ENCODE measurements around the gene EHBP1L1. TPM values are rescaled to one million over a fixed set of nuclear protein-coding genes. Genes with fewer than 3 reads are reported as not detected.

The EHBP1L1 gene
- total and polyA plus RNA-seq, 2 of the 13 experiments (the other 11 are each of a cell fraction or from before 2014, with no cell fraction given): 8.3 to 10.6 TPM

DNA sequence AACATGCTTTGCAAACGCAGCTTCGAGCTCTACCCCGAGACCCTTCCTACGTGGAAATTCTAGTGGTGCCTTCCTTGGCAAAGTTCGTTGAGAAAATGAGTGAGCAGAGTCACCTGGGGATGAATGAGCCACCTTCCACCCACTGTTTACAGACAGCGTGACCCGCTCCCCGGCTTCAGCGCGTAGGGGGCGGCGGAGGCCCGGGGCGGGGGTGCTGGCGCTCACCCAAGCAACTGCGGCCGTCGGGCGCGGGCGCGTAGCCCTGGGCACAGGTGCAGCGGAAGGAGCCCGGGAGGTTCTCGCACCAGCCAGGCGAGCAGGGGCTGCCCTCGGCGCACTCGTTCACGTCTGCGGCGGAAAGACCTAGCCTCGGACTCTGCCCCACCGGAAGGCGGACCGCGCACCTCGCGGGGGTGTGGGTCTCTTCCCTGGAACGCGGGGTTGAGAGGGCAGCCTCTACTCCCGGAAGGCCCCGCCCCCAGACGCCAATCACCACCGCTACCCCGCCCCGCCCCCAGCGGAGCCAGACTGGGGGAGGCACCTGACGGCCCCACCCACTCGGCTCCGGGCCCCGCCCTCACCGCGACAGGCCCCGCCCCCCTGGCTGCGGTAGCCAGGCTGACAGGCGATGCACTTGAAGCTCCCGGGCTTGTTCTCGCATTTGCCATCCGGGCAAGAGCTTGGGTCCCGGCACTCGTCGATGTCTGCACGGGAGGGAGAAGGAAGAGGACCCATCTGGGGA, 29.5 kb upstream of the EHBP1L1 start (continued):
- TF ChIP-seq, protein P1, sequence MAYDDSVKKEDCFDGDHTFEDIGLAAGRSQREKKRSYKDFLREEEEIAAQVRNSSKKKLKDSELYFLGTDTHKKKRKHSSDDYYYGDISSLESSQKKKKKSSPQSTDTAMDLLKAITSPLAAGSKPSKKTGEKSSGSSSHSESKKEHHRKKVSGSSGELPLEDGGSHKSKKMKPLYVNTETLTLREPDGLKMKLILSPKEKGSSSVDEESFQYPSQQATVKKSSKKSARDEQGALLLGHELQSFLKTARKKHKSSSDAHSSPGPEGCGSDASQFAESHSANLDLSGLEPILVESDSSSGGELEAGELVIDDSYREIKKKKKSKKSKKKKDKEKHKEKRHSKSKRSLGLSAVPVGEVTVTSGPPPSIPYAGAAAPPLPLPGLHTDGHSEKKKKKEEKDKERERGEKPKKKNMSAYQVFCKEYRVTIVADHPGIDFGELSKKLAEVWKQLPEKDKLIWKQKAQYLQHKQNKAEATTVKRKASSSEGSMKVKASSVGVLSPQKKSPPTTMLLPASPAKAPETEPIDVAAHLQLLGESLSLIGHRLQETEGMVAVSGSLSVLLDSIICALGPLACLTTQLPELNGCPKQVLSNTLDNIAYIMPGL (CRISPR knock-in tag; IDR thresholded peaks at IDR 0.05; ENCODE audit: borderline replicate concordance in 1 of 2, low read depth in 1 of 2): no peak
- TF ChIP-seq KDM5B (CRISPR knock-in tag; IDR thresholded peaks at IDR 0.05; ENCODE audit: borderline replicate concordance) (peak; percentile 44; the same call in 1 of the 2 replicates), ISL2 (CRISPR knock-in tag; IDR thresholded peaks at IDR 0.05) (no peak), GZF1 (CRISPR knock-in tag; IDR thresholded peaks at IDR 0.05) (no peak), ZNF317 (CRISPR knock-in tag; IDR thresholded peaks at IDR 0.05) (no peak), HMG20B (CRISPR knock-in tag; conservative IDR thresholded peaks at IDR 0.05) (no peak), GTF3A (CRISPR knock-in tag; conservative IDR thresholded peaks at IDR 0.05) (no peak), RARG (CRISPR knock-in tag; IDR thresholded peaks at IDR 0.05; ENCODE audit: low read depth) (no peak), ZNF431 (CRISPR knock-in tag; IDR thresholded peaks at IDR 0.05; ENCODE audit: borderline replicate concordance, low read depth) (no peak), HNF4A (CRISPR knock-in tag; IDR thresholded peaks at IDR 0.05) (peak; percentile 85), TARDBP (CRISPR knock-in tag; IDR thresholded peaks at IDR 0.05) (no peak; the same call in 1 of the 2 replicates), ZNF24 (IDR thresholded peaks at IDR 0.05) (no peak), DPF2 (CRISPR knock-in tag; IDR thresholded peaks at IDR 0.05; ENCODE audit: borderline replicate concordance, low read depth) (no peak), ISX (CRISPR knock-in tag; conservative IDR thresholded peaks at IDR 0.05) (no peak), SKI (IDR thresholded peaks at IDR 0.05; ENCODE audit: partially characterized antibody) (peak; percentile 29), THAP11 (CRISPR knock-in tag; IDR thresholded peaks at IDR 0.05) (no peak; the same call in 1 of the 2 replicates), STAT5B (CRISPR knock-in tag; IDR thresholded peaks at IDR 0.05) (no peak)
- TF ChIP-seq, protein P2, sequence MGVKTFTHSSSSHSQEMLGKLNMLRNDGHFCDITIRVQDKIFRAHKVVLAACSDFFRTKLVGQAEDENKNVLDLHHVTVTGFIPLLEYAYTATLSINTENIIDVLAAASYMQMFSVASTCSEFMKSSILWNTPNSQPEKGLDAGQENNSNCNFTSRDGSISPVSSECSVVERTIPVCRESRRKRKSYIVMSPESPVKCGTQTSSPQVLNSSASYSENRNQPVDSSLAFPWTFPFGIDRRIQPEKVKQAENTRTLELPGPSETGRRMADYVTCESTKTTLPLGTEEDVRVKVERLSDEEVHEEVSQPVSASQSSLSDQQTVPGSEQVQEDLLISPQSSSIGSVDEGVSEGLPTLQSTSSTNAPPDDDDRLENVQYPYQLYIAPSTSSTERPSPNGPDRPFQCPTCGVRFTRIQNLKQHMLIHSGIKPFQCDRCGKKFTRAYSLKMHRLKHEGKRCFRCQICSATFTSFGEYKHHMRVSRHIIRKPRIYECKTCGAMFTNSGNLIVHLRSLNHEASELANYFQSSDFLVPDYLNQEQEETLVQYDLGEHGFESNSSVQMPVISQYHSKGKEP (CRISPR knock-in tag; IDR thresholded peaks at IDR 0.05): no peak
- TF ChIP-seq, protein P3, sequence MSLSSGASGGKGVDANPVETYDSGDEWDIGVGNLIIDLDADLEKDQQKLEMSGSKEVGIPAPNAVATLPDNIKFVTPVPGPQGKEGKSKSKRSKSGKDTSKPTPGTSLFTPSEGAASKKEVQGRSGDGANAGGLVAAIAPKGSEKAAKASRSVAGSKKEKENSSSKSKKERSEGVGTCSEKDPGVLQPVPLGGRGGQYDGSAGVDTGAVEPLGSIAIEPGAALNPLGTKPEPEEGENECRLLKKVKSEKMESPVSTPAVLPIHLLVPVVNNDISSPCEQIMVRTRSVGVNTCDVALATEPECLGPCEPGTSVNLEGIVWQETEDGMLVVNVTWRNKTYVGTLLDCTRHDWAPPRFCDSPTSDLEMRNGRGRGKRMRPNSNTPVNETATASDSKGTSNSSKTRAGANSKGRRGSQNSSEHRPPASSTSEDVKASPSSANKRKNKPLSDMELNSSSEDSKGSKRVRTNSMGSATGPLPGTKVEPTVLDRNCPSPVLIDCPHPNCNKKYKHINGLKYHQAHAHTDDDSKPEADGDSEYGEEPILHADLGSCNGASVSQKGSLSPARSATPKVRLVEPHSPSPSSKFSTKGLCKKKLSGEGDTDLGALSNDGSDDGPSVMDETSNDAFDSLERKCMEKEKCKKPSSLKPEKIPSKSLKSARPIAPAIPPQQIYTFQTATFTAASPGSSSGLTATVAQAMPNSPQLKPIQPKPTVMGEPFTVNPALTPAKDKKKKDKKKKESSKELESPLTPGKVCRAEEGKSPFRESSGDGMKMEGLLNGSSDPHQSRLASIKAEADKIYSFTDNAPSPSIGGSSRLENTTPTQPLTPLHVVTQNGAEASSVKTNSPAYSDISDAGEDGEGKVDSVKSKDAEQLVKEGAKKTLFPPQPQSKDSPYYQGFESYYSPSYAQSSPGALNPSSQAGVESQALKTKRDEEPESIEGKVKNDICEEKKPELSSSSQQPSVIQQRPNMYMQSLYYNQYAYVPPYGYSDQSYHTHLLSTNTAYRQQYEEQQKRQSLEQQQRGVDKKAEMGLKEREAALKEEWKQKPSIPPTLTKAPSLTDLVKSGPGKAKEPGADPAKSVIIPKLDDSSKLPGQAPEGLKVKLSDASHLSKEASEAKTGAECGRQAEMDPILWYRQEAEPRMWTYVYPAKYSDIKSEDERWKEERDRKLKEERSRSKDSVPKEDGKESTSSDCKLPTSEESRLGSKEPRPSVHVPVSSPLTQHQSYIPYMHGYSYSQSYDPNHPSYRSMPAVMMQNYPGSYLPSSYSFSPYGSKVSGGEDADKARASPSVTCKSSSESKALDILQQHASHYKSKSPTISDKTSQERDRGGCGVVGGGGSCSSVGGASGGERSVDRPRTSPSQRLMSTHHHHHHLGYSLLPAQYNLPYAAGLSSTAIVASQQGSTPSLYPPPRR (CRISPR knock-in tag; IDR thresholded peaks at IDR 0.05; ENCODE audit: borderline replicate concordance): no peak
- TF ChIP-seq, protein P4, sequence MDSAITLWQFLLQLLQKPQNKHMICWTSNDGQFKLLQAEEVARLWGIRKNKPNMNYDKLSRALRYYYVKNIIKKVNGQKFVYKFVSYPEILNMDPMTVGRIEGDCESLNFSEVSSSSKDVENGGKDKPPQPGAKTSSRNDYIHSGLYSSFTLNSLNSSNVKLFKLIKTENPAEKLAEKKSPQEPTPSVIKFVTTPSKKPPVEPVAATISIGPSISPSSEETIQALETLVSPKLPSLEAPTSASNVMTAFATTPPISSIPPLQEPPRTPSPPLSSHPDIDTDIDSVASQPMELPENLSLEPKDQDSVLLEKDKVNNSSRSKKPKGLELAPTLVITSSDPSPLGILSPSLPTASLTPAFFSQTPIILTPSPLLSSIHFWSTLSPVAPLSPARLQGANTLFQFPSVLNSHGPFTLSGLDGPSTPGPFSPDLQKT (CRISPR knock-in tag; IDR thresholded peaks at IDR 0.05; ENCODE audit: borderline replicate concordance): no peak

All from HepG2 (cell line).